Esophagus (tissue), 2 donors: ENCODE measurements around the gene TMEM39A. TPM values are rescaled to one million over a fixed set of nuclear protein-coding genes. Genes with fewer than 3 reads are reported as not detected.

Source experiments
- H3K27ac ChIP-seq, 2 donors: one replicate each; pipeline ENCODE4 v1.5.1; 2013; ENCODE audit warnings: low read depth in 2 of 2, mild to moderate bottlenecking in 2 of 2, inconsistent platforms in 1 of 2, low read length in 1 of 2, moderate library complexity in 1 of 2
- H3K27me3 ChIP-seq, 2 donors: one replicate each; pipeline ENCODE4 v1.6.1; 2013; ENCODE audit warnings: low read length in 2 of 2, control low read depth in 1 of 2, mild to moderate bottlenecking in 1 of 2; ENCODE audit not compliant: insufficient read depth in 2 of 2, control insufficient read depth in 1 of 2
- H3K36me3 ChIP-seq, 2 donors: one replicate each; pipeline ENCODE4 v1.6.1; 2013; ENCODE audit warnings: low read length in 1 of 2; ENCODE audit not compliant: control insufficient read depth in 2 of 2, insufficient read depth in 2 of 2
- H3K4me1 ChIP-seq, 2 donors: one replicate each; pipeline ENCODE4 v1.6.1; 2013; ENCODE audit warnings: low read length in 1 of 2; ENCODE audit not compliant: control insufficient read depth in 2 of 2, insufficient read depth in 2 of 2
- H3K4me3 ChIP-seq, 2 donors: one replicate each; pipeline ENCODE4 v1.5.1; 2013; ENCODE audit warnings: low read length in 2 of 2, mild to moderate bottlenecking in 2 of 2, low read depth in 1 of 2, moderate library complexity in 1 of 2
- H3K9me3 ChIP-seq, 2 donors: one replicate each; pipeline ENCODE4 v1.6.1; 2013; ENCODE audit warnings: mild to moderate bottlenecking in 2 of 2, low read depth in 1 of 2, low read length in 1 of 2, moderate library complexity in 1 of 2; ENCODE audit not compliant: control insufficient read depth in 2 of 2, insufficient read depth in 1 of 2
- WGBS, 2 donors: extraction: QIAGEN DNeasy Blood & Tissue Kit; methylation state at CpG; one replicate each; pipeline ENCODE4 v1.1.7; 2013; 5-methylcytosine and 5-hydroxymethylcytosine counted together
- polyA plus RNA-seq, 2 donors: library from polyadenylated mRNA; stranded (reverse); fragments of 200-250 nt; gene quantifications; one replicate each; pipeline ENCODE4 v1.2.3, GENCODE V29; 2013
- donor health status: healthy with polysubstance abuse.
- donor health status: Bipolar disorder and iron deficiency.

Gene TMEM39A
- polyA plus RNA-seq, 2 donors = 4.4 to 6.2 TPM

DNA sequence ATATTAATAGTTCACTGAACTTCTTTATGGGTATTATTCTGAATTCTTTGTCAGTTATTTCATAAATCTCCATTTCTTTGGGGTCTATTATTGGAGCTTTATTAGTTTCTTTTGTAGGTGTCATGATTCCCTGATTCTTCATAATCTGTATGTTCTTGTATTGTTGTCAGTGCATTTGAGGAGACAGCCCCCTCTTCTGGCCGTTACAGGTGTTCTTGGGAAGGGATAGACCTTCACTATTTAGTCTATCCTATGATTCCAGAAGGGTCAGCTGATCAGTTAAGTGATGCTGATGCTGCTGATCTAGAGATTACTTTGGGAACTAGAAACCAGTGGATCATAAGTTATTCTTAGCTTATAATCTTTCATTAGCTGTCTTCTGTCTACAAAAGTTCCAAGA, 34.9 kb downstream of the TMEM39A start:
- Histone ChIP-seq H3K36me3 (peaks cover 7 to 9% of the 10 kb centered on the region in 2 donors), H3K4me1 (no peaks in the 10 kb centered on the region), H3K9me3 (peaks cover 0 to 2% of the 10 kb centered on the region in 2 donors), H3K4me3 (no peak overlapping the region), H3K27me3 (no peaks in the 10 kb centered on the region), H3K27ac (no peak overlapping the region)
- 90 to 95% methylated on average over 1 of the region's 1 CpG for WGBS, 2 donors

DNA sequence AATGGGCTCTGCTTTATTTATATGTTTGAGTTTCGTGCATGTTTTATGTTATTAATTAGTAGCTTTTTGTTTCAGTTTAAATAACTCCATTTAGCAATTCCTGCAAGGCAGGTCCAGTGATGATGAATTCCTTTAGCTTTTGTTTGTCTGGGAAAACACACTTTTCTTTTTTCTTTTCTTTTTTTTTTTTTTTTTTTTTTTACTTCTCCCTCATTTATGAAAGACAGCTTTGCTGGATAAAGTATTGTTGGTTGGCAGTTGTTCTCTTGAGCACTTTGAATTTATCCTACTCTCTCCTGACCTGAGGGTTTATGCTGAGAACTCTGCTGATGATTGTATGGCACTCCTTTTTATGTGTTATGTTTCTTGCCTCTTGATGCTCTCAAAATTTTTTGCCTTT, 35.7 kb downstream of the TMEM39A start:
- Histone ChIP-seq H3K36me3 (peaks cover 4 to 7% of the 10 kb centered on the region in 2 donors), H3K9me3 (peaks cover 0 to 2% of the 10 kb centered on the region in 2 donors), H3K27me3 (no peaks in the 10 kb centered on the region), H3K4me3 (no peak overlapping the region), H3K4me1 (no peaks in the 10 kb centered on the region), H3K27ac (no peak overlapping the region)
- 98 to 100% methylated on average over 1 of the region's 1 CpG for WGBS, 2 donors

- Histone ChIP-seq H3K36me3 (no peaks in the 10 kb centered on the region), H3K4me1 (no peaks in the 10 kb centered on the region), H3K27ac (no peak overlapping the region), H3K27me3 (no peaks in the 10 kb centered on the region), H3K9me3 (no peaks in the 10 kb centered on the region), H3K4me3 (no peak overlapping the region)
- WGBS, 2 donors = 64 to 83% methylated on average over 2 of the region's 2 CpGs
Measured at GRCh38 chr3:119420196-119420595, 43.2 kb downstream of the TMEM39A start.

DNA sequence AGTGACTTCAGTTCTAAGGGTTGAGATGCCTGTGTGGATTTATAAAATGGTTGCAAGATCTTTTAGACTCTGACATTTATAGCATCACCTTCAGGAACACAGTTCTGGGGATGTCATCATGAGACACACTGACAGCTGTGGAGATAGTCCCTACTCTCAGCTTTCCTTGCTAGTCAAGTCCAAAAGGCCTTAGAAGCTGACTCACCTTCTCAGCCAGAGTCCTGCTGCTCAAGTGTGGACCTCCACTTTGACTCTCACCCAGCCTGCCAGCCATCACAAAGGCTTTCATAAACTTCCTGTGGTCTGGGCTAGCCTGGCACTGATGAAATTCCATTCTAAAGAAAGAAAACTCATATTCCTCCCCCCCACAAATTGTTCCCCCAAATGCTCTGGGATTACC, 44.8 kb downstream of the TMEM39A start:
- H3K36me3 ChIP-seq = peaks cover 2 to 11% of the 10 kb centered on the region in 2 donors
- no peaks in the 10 kb centered on the region for H3K27me3 ChIP-seq
- H3K27ac ChIP-seq = no peak overlapping the region
- H3K4me3 ChIP-seq = no peak overlapping the region
- H3K9me3 ChIP-seq = no peaks in the 10 kb centered on the region
- H3K4me1 ChIP-seq = no peaks in the 10 kb centered on the region

DNA sequence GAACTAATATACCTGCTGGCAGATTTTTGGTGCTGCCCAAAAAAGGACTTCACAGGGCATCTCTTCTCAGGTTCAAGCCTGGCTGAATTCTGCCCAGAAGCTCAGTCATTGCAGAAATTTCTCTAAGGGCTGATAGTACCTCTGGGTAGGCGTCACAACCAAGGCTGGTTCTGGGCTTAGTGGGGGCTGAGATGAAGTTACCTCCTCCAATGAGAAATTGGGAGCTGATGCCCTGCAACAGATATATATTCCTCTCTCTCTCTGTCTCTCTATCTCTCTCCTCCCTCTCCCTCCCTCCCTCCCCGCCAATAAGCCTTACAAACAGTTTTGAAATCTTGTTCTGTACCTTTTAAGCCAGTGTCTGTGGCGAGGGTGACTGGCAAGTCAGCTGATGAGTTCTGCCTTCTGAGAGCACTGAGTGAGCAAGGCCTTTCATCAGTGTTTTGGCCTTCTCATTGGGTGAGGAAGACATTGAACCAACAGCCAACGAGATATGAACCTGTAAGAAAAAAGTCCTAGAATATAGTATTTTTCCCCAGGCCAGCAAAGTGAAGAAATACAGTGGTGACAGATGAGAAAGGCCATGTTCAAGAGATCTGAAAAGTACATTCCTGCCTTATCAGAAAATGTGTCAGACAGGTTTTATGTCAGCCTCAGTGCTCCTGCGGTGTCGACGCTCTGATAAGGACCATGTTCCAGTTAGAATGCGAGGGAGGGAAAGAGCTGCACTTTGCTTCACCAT, 45.5 kb downstream of the TMEM39A start:
- H3K4me1 ChIP-seq = no peaks in the 10 kb centered on the region
- H3K36me3 ChIP-seq = peaks cover 2 to 11% of the 10 kb centered on the region in 2 donors
- no peak overlapping the region for H3K4me3 ChIP-seq
- 85 to 87% methylated on average over 8 of the region's 8 CpGs for WGBS, 2 donors
- no peaks in the 10 kb centered on the region for H3K9me3 ChIP-seq
- no peak overlapping the region for H3K27ac ChIP-seq
- H3K27me3 ChIP-seq = no peaks in the 10 kb centered on the region

GRCh38 chr3:119416873-119417272, 46.5 kb downstream of the TMEM39A start:
- Histone ChIP-seq H3K4me1 (no peaks in the 10 kb centered on the region), H3K27ac (no peak overlapping the region), H3K9me3 (no peaks in the 10 kb centered on the region), H3K36me3 (peaks cover 2 to 11% of the 10 kb centered on the region in 2 donors), H3K27me3 (no peaks in the 10 kb centered on the region), H3K4me3 (no peak overlapping the region)
- WGBS, 2 donors = 88 to 93% methylated on average over 1 of the region's 1 CpG

GRCh38 chr3:119413603-119414280, 49.7 kb downstream of the TMEM39A start:
- Histone ChIP-seq H3K4me3 (no peak overlapping the region), H3K27me3 (no peaks in the 10 kb centered on the region), H3K4me1 (no peaks in the 10 kb centered on the region), H3K27ac (no peak overlapping the region), H3K36me3 (peaks cover 2 to 11% of the 10 kb centered on the region in 2 donors), H3K9me3 (no peaks in the 10 kb centered on the region)
- WGBS, 2 donors = 89 to 93% methylated on average over 7 of the region's 7 CpGs

DNA sequence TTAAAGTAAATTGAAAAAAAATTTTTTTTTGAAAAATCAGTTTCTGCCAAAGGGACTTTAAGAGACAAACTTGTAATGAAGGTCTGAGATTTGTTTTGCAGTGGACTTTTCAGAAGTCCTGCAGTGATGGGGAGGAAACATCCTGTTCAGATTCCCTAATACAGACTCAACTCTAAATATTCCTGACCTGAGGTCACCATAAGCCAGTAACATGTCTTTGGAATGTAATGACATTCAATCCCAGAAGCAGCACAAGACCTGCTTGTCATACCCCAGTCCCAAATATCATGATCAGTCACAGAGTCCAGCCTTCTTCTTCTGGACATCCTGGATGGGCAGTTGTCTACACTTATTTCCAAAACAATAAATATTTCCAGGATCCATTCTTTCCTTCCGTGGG, 53.6 kb downstream of the TMEM39A start:
- H3K4me1 ChIP-seq = no peaks in the 10 kb centered on the region
- H3K27ac ChIP-seq = no peak overlapping the region
- peaks cover 2 to 11% of the 10 kb centered on the region in 2 donors for H3K36me3 ChIP-seq
- WGBS, 2 donors = 90 to 94% methylated on average over 1 of the region's 1 CpG
- H3K4me3 ChIP-seq = no peak overlapping the region
- H3K9me3 ChIP-seq = no peaks in the 10 kb centered on the region
- no peaks in the 10 kb centered on the region for H3K27me3 ChIP-seq

DNA sequence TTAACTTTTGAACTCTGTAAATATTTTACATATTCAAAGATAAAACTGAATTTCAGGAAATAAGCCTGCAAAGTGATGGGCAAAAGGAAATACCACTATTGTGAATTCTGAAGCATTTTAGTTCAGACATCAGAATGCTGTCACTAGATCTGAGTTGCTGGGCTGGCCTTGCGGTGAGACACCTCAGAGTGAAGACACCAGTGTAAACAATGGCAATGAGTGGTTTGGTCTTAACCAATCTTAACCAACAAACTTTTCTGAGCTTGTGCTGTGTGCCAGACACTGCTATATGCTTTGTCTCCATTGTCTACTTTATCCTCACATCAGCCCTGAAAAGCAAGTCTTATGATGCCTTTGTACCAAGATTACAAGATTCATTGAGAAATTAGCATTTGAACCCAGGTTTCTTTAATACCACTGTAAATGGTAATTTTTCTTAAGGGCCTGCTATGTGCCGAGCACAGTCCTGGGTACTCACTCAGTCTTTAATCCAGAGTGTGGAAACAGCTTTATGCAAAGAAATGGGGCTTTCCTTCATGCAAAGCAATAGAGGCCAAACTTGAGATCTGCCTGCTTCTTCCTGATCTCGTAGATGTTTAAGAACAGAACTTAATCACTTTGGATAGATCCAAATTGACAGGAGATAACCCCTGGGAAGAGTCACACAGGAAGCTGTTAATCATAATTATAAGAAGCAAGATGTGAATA, 55.0 kb downstream of the TMEM39A start:
- no peaks in the 10 kb centered on the region for H3K4me1 ChIP-seq
- 78 to 81% methylated on average over 3 of the region's 3 CpGs for WGBS, 2 donors
- H3K4me3 ChIP-seq = no peak overlapping the region
- no peaks in the 10 kb centered on the region for H3K27me3 ChIP-seq
- no peak overlapping the region for H3K27ac ChIP-seq
- peaks cover 2% of the 10 kb centered on the region in 2 donors for H3K36me3 ChIP-seq
- H3K9me3 ChIP-seq = no peaks in the 10 kb centered on the region
